ENCODE results near the gene KRTAP13-3. TPM values are rescaled to one million over a fixed set of nuclear protein-coding genes. Genes with fewer than 3 reads are reported as not detected.

Gene KRTAP13-3
- total RNA-seq, 1 experiment from 2014 or later = not detected

DNA sequence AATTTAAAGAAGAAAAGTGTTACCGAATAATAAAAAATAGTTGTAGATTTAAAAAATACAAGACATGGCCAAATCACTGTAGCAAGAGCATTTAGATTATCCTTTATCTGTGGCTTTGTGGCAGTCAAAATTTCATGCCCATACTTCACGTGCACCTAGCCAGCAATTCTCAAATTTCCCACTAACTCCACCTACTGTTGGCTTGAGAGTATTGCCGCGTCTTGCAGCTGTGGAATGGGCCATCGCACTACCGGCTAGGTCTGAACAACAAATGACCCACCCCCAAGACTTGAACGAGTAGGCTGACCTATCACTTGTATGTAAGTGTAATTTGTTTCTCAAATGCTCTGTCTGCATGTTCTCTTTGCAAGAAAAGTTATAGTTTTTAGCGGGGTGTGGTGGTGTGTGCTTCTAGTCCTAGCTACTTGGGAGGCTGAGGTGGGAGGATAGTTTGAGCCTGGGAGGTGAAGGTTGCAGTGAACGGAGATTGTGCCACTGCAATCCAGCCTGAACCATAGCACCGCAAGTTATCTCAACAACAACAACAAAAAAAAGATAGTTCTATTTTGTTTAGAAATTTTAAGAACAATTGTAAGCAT lies 8.4 kb upstream of the KRTAP13-3 start:
- H3K27me3 ChIP-seq (ENCODE audit: insufficient read depth, low read length) = no peaks in the 10 kb centered on the region
- no peak for DNase-seq (ENCODE audit: low read depth, low spot score)
- H3K36me3 ChIP-seq (ENCODE audit: control insufficient read depth in 1 of 2, insufficient read depth in 2 of 2, low read length in 2 of 2) = no peaks in the 10 kb centered on the region
- H3K4me2 ChIP-seq (ENCODE audit: low read length) = no peak overlapping the region
- ChIA-PET CTCF (no interaction called here), RAD21 (ENCODE audit: low non-redundant PET in 1 of 2, low total read pairs in 2 of 2, uncharacterized antibody in 2 of 2, unreplicated experiment in 2 of 2) (no interaction called here), POLR2A (no interaction called here)
- H3K9ac ChIP-seq (ENCODE audit: low read length) = no peak overlapping the region
- no peaks in the 10 kb centered on the region for H3K9me2 ChIP-seq (ENCODE audit: insufficient read depth)
- no peak overlapping the region for H3K27ac ChIP-seq (ENCODE audit: low read depth, low read length)
- TF ChIP-seq, protein P1, sequence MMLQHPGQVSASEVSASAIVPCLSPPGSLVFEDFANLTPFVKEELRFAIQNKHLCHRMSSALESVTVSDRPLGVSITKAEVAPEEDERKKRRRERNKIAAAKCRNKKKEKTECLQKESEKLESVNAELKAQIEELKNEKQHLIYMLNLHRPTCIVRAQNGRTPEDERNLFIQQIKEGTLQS (IDR thresholded peaks at IDR 0.05) = no peak
- TF ChIP-seq, protein P2, sequence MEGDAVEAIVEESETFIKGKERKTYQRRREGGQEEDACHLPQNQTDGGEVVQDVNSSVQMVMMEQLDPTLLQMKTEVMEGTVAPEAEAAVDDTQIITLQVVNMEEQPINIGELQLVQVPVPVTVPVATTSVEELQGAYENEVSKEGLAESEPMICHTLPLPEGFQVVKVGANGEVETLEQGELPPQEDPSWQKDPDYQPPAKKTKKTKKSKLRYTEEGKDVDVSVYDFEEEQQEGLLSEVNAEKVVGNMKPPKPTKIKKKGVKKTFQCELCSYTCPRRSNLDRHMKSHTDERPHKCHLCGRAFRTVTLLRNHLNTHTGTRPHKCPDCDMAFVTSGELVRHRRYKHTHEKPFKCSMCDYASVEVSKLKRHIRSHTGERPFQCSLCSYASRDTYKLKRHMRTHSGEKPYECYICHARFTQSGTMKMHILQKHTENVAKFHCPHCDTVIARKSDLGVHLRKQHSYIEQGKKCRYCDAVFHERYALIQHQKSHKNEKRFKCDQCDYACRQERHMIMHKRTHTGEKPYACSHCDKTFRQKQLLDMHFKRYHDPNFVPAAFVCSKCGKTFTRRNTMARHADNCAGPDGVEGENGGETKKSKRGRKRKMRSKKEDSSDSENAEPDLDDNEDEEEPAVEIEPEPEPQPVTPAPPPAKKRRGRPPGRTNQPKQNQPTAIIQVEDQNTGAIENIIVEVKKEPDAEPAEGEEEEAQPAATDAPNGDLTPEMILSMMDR (IDR thresholded peaks at IDR 0.05 in 2 of 3, conservative IDR thresholded peaks at IDR 0.05 in 1 of 3; ENCODE audit: borderline replicate concordance in 1 of 3, insufficient read depth in 1 of 3, low read depth in 2 of 3, low read length in 2 of 3) = peak in 2 of 3 experiments; percentile 42 to 48; a peak in 3 of 6 replicates
- TF ChIP-seq JUND (IDR thresholded peaks at IDR 0.05) = no peak
- ATAC-seq = peak; percentile 66
- H3K4me1 ChIP-seq (ENCODE audit: control insufficient read depth in 1 of 2, insufficient read depth in 2 of 2, low read length in 2 of 2) = no peaks in the 10 kb centered on the region
- no TSS peak for BruUV-seq (replicated peaks)
- no peaks in the 10 kb centered on the region for H4K20me1 ChIP-seq (ENCODE audit: insufficient read depth)
- H3K9me3 ChIP-seq (ENCODE audit: control insufficient read depth in 1 of 2, insufficient read depth in 1 of 2, low read depth in 1 of 2, low read length in 2 of 2) = peaks cover 5 to 31% of the 10 kb centered on the region in 2 experiments; a peak in 2 of 4 replicates
- H3K4me3 ChIP-seq (replicated peaks in 1 of 2; ENCODE audit: low read depth in 1 of 2, low read length in 2 of 2) = no peak overlapping the region
- intact Hi-C loops (cut with micrococcal nuclease) = no loop called here
- no peak overlapping the region for H2AFZ ChIP-seq (ENCODE audit: low read depth, low read length, poor library complexity, severe bottlenecking)
- no peaks in the 10 kb centered on the region for H3K79me2 ChIP-seq (ENCODE audit: insufficient read depth, low read length)

DNA sequence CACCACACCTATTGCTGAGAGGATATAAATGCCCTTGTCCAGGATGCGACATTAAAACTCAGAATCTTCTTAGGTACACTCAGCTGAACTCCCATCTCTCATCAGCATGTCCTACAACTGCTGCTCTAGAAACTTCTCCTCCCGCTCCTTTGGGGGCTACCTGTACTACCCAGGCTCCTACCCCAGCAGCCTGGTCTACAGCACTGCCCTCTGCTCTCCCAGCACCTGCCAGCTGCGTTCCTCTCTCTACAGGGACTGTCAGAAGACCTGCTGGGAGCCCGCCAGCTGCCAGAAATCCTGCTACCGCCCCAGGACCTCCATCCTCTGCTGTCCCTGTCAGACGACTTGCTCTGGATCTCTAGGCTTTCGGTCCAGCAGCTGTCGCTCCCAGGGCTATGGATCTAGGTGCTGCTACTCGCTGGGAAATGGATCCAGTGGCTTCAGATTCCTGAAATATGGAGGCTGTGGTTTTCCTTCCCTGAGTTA lies 4.5 kb upstream of the KRTAP13-3 start, which contains the start of gene KRTAP13-4:
Gene KRTAP13-4, plus strand, starts transcription at position 51 of the 486 bp plus-strand sequence. Its CDS starts 56 bp downstream, at position 107.
- Histone ChIP-seq H2AFZ (ENCODE audit: low read depth, low read length, poor library complexity, severe bottlenecking) (no peak within 1 kb of the TSS), H3K9me2 (ENCODE audit: insufficient read depth) (no peaks in the 10 kb centered on the region), H3K4me1 (ENCODE audit: control insufficient read depth in 1 of 2, insufficient read depth in 2 of 2, low read length in 2 of 2) (no peaks in the 10 kb centered on the region), H3K27ac (ENCODE audit: low read depth, low read length) (no peak within 1 kb of the TSS), H3K9ac (ENCODE audit: low read length) (no peak within 1 kb of the TSS), H3K79me2 (ENCODE audit: insufficient read depth, low read length) (no peaks in the 10 kb centered on the region), H3K36me3 (ENCODE audit: control insufficient read depth in 1 of 2, insufficient read depth in 2 of 2, low read length in 2 of 2) (no peaks in the 10 kb centered on the region), H3K27me3 (ENCODE audit: insufficient read depth, low read length) (no peaks in the 10 kb centered on the region), H3K9me3 (ENCODE audit: control insufficient read depth in 1 of 2, insufficient read depth in 1 of 2, low read depth in 1 of 2, low read length in 2 of 2) (peaks cover 16 to 25% of the 10 kb centered on the region in 2 experiments; a peak in 2 of 4 replicates), H3K4me2 (ENCODE audit: low read length) (no peak within 1 kb of the TSS), H3K4me3 (replicated peaks in 1 of 2; ENCODE audit: low read depth in 1 of 2, low read length in 2 of 2) (no peak within 1 kb of the TSS), H4K20me1 (ENCODE audit: insufficient read depth) (no peaks in the 10 kb centered on the region)
- POLR2A ChIA-PET = no interaction called here
- BruUV-seq (replicated peaks) = no TSS peak
- CTCF ChIA-PET = no interaction called here
- ATAC-seq (no peak), DNase-seq (ENCODE audit: low read depth, low spot score) (no peak)
- TF ChIP-seq EGR1 (IDR thresholded peaks at IDR 0.05; ENCODE audit: low read depth) (no peak), SIN3A (IDR thresholded peaks at IDR 0.05; ENCODE audit: low read depth) (no peak), EZH2 (IDR thresholded peaks at IDR 0.05) (no peak)
- intact Hi-C loops (cut with micrococcal nuclease) = no loop called here
- RAD21 ChIA-PET (ENCODE audit: low non-redundant PET in 1 of 2, low total read pairs in 2 of 2, uncharacterized antibody in 2 of 2, unreplicated experiment in 2 of 2) = no interaction called here

Measured in HCT116 (cell line).